GM19351 (cell line): ENCODE results near the gene FBXL22.
"Not testable (repeated sequence)": the region's sequence is repeated elsewhere in the genome, so short reads cannot be mapped to it uniquely, and the experiment has no call there.

ENCODE experiments used
- ATAC-seq: cut with Tn5 transposase; IDR thresholded peaks from one replicate; pipeline ENCODE4 v1.9.1; 2021; ENCODE audit warnings: mild to moderate bottlenecking, moderate library complexity; ENCODE audit not compliant: unreplicated experiment

FBXL22 gene

GRCh38 chr15:63611177-63611576 lies 14.0 kb downstream of the FBXL22 start:
- no peak for ATAC-seq

GRCh38 chr15:63612300-63612699 lies 15.1 kb downstream of the FBXL22 start:
- no peak for ATAC-seq

GRCh38 chr15:63615935-63616334 lies 18.7 kb downstream of the FBXL22 start:
- ATAC-seq = no peak

GRCh38 chr15:63617147-63617546 lies 20.0 kb downstream of the FBXL22 start:
- not testable (repeated sequence) for ATAC-seq

- not testable (repeated sequence) for ATAC-seq
Measured at GRCh38 chr15:63617627-63618026, 20.4 kb downstream of the FBXL22 start.

- ATAC-seq = not testable (repeated sequence)
Measured at GRCh38 chr15:63620760-63621159, 23.6 kb downstream of the FBXL22 start.

GRCh38 chr15:63623232-63623969 lies 26.2 kb downstream of the FBXL22 start:
- no peak for ATAC-seq

- peak; percentile 61 for ATAC-seq
Measured at GRCh38 chr15:63626955-63627354, 29.8 kb downstream of the FBXL22 start.

GRCh38 chr15:63628123-63628822 lies 31.1 kb downstream of the FBXL22 start:
- ATAC-seq = no peak

GRCh38 chr15:63630036-63630751 lies 33.0 kb downstream of the FBXL22 start:
- ATAC-seq = no peak

- ATAC-seq = no peak
Measured at GRCh38 chr15:63633312-63633711, 36.1 kb downstream of the FBXL22 start.

GRCh38 chr15:63634154-63634553 lies 37.0 kb downstream of the FBXL22 start:
- ATAC-seq = no peak

GRCh38 chr15:63636518-63637061 lies 39.4 kb downstream of the FBXL22 start:
- ATAC-seq = no peak

- no peak for ATAC-seq
Measured at GRCh38 chr15:63638839-63639238, 41.7 kb downstream of the FBXL22 start.

- ATAC-seq = no peak
Measured at GRCh38 chr15:63640146-63640545, 43.0 kb downstream of the FBXL22 start.
